GM18858 (cell line): ENCODE measurements around the gene WARS2.
"Not testable (repeated sequence)": the region's sequence is repeated elsewhere in the genome, so short reads cannot be mapped to it uniquely, and the experiment has no call there.

Source experiments
- ATAC-seq: cut with Tn5 transposase; IDR thresholded peaks from one replicate; pipeline ENCODE4 v1.9.1; 2021; ENCODE audit not compliant: unreplicated experiment

WARS2 gene

GRCh38 chr1:119140177-119141019, at the start of gene WARS2:
TSS of gene WARS2 (minus strand) at chr1:119140653. CDS start at chr1:119140644, 9 bp downstream.
- ATAC-seq = peak; percentile 85

DNA sequence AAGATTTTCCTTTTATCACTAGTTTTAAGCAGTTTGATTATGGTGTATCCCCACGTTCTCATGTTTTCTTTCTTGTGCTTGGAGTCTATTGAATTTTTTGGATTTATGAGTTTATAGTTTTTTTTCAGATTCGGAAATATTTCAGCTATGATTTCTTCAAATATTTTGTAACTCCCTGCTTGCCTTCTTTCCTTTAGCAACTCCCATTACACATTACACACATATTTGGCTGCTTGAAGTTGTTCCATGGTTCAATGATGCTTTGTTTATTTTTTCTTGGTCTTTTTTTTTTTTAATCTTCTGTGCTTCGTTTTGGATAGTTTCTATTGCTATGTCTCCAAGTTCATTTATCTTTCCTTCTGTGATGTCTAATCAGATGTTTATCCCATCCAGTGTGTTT, 48.5 kb upstream of the WARS2 start:
- no peak for ATAC-seq

DNA sequence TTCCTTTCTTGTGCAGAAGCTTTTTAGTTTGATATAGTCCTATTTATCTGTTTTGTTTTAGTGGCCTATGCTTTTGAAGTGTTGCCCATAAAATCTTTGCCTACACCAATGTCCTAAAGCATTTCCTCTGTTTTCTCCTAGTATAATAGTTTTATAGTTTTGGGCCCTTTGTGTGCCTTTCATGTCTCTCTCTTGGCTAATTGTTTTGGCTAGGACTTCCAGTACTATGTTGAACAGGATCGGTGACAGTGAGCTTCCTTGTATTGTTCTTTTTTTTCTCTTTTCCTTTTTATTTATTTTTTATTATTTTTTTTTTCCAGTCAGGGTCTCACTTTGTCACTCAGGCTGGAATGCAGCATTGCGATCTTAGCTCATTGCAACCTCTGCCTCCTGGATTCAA, 47.0 kb upstream of the WARS2 start:
- no peak for ATAC-seq

DNA sequence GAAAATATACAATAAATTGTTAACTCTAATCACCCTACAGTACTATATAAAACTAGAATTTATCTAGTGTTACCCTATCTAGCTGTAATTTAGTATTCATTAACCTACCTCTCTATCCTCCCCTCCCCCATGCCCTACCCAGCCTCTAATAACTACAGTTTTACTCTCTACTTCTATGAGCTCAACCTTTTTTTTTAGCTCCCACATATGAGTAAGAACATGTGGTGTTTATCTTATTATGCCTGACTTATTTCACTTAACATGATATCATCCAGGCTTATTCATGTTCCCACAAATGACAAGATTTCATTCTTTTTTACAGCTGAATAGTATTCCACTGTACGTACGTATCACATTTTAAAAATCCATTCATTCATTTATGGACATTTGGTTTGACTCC, 46.0 kb upstream of the WARS2 start:
- no peak for ATAC-seq

- ATAC-seq = no peak
Measured at GRCh38 chr1:119184972-119185371, 44.5 kb upstream of the WARS2 start.

GRCh38 chr1:119181218-119181617, 40.8 kb upstream of the WARS2 start:
- ATAC-seq = no peak

DNA sequence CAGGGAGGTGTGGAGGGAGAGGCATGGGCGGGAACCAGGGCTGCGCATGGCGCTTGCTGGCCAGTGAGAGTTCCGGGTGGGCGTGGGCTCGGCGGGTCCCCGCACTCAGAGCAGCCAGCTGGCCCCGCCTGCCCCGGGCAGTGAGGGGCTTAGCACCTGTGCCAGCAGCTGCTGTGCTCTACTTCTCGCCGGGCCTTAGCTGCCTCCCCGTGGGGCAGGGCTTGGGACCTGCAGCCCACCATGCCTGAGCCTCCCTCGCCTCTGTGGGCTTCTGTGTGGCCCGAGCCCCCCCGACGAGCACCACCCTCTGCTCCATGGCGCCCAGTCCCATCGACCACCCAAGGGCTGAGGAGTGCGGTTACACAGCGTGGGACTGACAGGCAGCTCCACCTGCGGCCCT, 38.6 kb upstream of the WARS2 start:
- no peak for ATAC-seq

GRCh38 chr1:119172927-119173326, 32.5 kb upstream of the WARS2 start:
- not testable (repeated sequence) for ATAC-seq

DNA sequence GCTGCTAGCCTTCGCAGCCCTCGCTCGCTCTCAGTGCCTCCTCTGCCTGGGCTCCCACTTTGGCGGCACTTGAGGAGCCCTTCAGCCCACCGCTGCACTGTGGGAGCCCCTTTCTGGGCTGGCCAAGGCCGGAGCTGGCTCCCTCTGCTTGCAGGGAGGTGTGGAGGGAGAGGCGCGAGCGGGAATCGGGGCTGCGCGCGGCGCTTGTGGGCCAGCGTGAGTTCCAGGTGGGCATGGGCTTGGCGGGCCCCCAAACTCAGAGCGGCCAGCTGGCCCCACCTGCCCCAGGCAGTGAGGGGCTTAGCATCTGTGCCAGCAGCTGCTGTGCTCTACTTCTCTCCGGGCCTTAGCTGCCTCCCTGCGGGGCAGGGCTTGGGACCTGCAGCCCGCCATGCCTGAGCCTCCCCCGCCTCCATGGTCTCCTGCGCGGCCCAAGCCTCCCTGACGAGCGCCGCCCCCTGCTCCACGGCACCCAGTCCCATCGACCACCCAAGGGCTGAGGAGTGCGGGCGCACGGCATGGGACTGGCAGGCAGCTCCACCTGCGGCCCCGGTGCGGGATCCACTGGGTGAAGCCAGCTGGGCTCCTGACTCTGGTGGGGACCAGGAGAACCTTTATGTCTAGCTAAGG, 31.0 kb upstream of the WARS2 start:
- not testable (repeated sequence) for ATAC-seq

GRCh38 chr1:119163396-119163795, 22.9 kb upstream of the WARS2 start:
- ATAC-seq = no peak

DNA sequence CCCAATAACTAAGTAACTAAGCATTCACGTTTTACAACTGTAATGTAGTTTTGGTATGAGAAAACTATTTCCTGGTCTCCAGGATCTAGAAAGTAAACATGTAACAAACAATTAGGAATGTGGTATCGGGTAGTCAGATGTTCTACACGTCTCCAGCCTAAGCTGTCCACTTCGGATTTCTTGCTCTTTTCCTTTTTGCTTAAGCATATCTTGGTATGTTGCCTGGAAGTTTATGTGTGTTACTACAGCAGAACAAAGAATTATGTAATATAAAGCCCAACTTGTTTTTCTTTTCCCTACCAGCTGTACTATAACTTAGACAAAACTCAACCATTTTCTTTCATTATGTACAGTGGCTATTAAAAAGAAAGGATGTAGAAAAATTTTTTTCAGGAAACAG, 20.4 kb upstream of the WARS2 start:
- no peak for ATAC-seq

- no peak for ATAC-seq
Measured at GRCh38 chr1:119160409-119160808, 20.0 kb upstream of the WARS2 start.

DNA sequence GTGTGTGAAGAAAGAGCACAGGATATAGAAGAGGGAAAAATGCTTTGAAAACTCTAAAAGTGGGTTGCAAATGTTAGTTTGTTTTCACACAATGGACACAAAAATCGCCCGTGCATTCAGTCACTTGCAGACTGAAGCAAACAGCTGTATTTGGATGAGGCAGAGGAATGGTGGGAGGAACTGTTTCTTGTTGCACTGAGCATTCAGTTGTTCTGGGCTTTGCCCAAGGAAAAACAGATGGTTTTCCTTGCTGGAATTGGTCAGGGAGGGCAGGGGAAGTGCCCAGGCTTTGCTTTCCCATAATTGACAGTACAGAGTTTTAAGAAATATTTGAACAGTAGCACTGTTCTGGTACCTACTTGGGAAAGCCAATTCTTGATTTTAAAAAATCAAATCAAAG, 19.5 kb upstream of the WARS2 start:
- no peak for ATAC-seq

DNA sequence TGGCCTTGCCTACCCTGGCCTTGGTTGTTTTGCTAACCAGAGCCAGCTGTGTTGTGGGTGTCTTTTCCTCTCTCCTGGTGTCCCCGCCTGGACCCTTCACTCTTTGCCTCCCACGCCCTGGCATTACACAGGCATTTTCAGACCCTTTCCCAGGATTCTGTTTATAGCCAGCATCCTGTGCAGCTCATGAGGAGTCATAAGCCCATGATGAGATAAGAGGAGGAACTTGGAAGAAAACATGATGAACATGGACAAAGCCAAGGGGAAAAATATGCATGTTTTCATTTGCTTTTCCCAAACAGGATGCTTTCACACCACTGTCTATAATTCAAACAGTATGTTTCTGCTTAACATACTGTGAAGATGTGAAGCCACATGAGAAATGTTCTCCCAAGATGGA, 18.7 kb upstream of the WARS2 start:
- ATAC-seq = no peak

- ATAC-seq = not testable (repeated sequence)
Measured at GRCh38 chr1:119156761-119157160, 16.3 kb upstream of the WARS2 start.

- not testable (repeated sequence) for ATAC-seq
Measured at GRCh38 chr1:119155069-119155468, 14.6 kb upstream of the WARS2 start.

DNA sequence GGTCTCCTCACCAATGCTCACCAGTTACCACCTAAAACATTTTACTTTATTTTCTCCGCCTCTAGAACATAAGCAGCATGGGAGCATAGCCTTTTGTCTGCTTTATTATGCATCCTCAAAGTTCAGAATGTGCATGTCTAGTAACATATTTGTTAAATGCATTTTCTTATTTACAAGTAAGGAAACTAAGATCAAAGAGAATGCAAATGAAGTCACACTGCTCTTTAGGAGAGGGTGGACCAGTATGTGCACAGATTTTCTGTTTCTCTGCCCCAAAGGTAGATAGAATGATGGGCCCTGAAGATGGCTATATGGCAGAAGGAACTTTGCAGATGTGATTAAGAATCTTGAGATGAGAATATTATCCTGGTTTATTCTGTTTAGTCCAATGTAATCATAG, 9.7 kb upstream of the WARS2 start:
- ATAC-seq = no peak

DNA sequence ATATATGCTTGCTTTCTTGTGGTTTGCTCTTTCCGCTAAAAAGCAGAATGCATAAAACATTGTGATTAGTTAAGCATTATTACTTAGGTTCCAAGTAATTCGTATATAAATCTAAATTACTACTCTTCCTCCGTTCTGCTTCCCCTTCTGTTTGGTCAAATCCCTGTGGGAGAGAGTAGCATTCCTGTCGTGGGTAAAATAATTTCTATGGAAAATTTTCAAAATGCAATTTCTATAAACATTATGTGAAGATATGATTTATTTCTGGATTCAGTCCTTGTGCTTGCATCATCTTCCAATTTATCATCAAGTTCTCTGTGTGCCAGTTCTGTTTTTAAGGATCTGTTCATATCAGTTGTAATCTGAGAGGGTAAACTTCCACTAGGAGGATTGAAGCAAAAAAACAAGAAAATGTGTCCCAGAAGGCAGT, 7.2 kb upstream of the WARS2 start:
- ATAC-seq = no peak

GRCh38 chr1:119146466-119146865, 6.0 kb upstream of the WARS2 start:
- no peak for ATAC-seq

GRCh38 chr1:119144813-119145212, 4.4 kb upstream of the WARS2 start:
- ATAC-seq = no peak

- ATAC-seq = no peak
Measured at GRCh38 chr1:119143706-119144105, 3.3 kb upstream of the WARS2 start.

DNA sequence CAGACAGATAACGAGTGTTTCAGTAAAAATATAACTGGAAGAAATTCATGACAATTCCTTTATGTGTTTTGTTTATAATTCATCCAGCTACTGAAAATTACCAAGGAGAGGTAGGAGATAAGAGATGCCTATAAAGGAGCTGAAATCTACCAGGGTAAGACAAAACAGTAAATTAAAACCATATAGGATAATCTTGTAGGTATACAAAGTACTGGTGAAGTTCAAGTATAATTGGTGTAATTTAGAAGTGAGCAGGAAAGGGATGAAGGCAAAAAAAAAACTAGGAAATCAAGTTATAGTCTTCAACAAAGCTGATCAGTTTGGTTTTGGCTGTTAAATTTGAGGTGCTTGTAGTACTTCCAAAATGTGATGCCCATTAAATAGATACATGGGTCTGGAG, 1.2 kb upstream of the WARS2 start:
- no peak for ATAC-seq
